Measurements from ENCODE around the gene ATG4D.

The ATG4D gene

GRCh38 chr19:10543420-10544241 is at the start of gene ATG4D:
TSS of gene ATG4D (plus strand) at chr19:10543904. CDS start at chr19:10544091, 187 bp downstream.
- H3K27ac ChIP-seq, result peak within 1 kb of the TSS; percentile 82
- TF ChIP-seq CTCF (IDR thresholded peaks at IDR 0.05) (no peak), ZFX (IDR thresholded peaks at IDR 0.05; ENCODE audit: borderline replicate concordance) (no peak)

GRCh38 chr19:10497371-10497770 is 46.3 kb upstream of the ATG4D start:
- no peak for TF ChIP-seq CTCF (IDR thresholded peaks at IDR 0.05)
- TF ChIP-seq ZFX (IDR thresholded peaks at IDR 0.05; ENCODE audit: borderline replicate concordance), result no peak
- H3K27ac ChIP-seq, result no peak overlapping the region

DNA sequence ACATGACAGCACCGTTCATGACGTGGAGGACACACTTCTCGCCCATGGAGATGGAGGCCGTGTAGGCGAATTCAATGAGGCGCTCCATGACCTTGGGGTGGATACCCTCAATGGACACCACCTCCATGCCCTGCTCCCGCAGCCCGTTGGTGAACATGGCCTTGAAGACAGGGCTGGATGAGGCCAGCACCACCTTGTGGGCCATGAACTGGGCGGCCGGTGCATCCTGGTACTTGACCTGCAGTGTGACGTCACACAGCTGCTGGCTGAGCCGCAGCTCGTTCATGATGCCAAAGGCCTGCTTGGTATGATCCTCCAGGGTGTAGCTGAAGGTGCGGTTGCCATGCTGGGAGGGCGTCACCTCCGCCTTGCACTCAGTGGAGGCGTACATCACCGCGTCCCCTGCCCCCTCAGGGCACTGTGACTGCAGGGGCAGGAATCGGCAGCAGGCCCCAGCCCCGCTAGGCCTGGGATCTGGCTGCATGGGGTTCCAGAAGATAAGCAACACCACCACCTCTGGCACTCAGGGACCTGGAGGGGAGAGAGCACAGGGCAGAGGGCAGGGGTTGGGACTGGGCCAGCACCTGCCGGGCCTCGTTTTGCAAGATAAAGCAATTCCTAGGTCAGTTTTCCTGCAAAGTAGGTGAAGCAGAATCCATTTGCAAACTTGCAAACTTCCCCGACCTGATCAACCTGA is 44.0 kb upstream of the ATG4D start:
- TF ChIP-seq ZFX (IDR thresholded peaks at IDR 0.05; ENCODE audit: borderline replicate concordance) (no peak), CTCF (IDR thresholded peaks at IDR 0.05) (no peak)
- peak overlapping the region; percentile 96; the same call in 1 of the 2 replicates for H3K27ac ChIP-seq

DNA sequence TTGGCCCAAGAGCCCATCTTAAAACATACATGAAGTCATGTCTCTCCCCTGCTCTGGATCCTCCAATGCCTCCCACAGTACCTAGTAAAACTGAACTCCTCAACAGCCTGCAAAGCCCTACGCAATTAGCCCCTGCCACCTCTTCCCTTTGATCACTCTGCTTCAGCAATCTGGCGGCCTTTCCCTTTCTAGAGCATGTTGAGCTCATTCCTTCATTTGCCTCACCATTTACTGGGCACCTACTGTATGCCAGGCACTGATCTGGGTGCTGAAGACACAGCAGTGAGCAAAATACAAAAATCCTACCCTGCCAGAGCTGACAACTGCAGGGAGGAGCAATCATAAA is 43.5 kb upstream of the ATG4D start:
- TF ChIP-seq ZFX (IDR thresholded peaks at IDR 0.05; ENCODE audit: borderline replicate concordance), result no peak
- no peak for TF ChIP-seq CTCF (IDR thresholded peaks at IDR 0.05)
- peak overlapping the region; percentile 96 for H3K27ac ChIP-seq

DNA sequence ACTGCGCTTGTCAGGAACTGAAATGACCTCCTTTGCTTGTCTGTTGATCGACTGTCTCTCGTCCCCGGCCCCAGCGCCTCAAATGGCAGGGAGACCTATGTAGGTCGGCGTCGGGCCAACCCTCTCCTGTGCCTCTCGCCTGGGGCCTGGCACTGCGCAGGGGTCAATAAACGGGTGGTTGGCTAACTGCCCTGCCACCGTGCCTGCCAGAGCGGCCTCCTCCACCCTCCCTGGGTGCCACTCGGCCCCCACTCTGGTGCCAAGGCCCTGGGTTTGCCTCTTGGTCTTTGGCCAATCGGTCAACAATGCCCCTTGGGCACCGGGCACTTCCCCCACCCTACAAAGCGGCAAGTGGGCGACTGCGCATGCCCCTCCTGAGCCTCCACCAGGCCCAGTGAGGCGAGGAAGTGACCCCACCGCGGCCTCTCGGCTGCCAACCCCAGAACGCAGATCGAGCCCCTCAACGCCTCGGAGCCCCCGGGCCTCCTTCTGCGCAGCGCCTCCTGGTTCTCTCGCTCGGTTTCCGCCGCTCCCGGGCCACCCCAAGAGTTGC is 41.7 kb upstream of the ATG4D start:
- TF ChIP-seq ZFX (IDR thresholded peaks at IDR 0.05; ENCODE audit: borderline replicate concordance) (no peak), CTCF (IDR thresholded peaks at IDR 0.05) (no peak)

DNA sequence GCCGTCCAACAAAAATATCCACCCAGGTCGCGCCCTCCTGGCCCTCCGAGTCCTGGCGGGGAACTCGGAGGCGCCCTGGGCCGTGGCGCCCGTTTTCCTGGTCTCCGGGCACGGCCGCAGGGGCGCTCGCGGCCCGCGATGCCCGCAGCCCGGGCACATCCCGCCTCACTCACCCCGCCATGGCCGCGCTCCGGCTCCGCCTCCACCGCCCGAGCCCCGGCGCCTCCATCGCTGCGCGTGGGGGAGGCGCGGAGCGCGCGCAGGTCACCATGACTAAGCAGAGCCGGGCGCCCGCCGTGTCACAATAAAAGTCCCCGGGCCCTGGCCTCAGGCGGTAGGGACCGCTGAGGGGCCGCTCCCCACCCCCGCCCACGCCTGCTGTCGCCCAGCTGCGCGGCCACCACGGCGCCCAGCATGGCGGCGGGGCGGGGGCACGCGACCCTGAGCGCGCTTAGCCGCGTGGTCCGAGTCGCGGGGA is 41.1 kb upstream of the ATG4D start:
- TF ChIP-seq ZFX (IDR thresholded peaks at IDR 0.05; ENCODE audit: borderline replicate concordance), result no peak
- peak; percentile 11; the same call in 1 of the 2 replicates for TF ChIP-seq CTCF (IDR thresholded peaks at IDR 0.05)
- peak overlapping the region; percentile 96 for H3K27ac ChIP-seq

More for the DNA sequence above, 41.7 kb upstream of the ATG4D start:
- H3K27ac ChIP-seq, result peak overlapping the region; percentile 96
